Right lobe of liver (tissue), 4 donors: ENCODE measurements around the gene ZNF598.

Experiments used
- POLR2A ChIP-seq: fragments of 450-650 bp; IDR thresholded peaks from one replicate; pipeline ENCODE4 v1.6.1; 2017; ENCODE audit warnings: antibody characterized with exemption, mild to moderate bottlenecking
- TF ChIP-seq, protein P1 (sequence below), 4 donors: fragments of 200-600 bp in 3 of 4; fragments of 450-650 bp in 1 of 4; IDR thresholded peaks; one replicate each; pipeline versions ENCODE4 v1.5.1 to v1.8.0; 2016 to 2022; ENCODE audit warnings: antibody characterized with exemption in 4 of 4, mild to moderate bottlenecking in 2 of 4
- donor health status: DM: no; HTN: no; CAD: no.
- donor health status: DM: no; HTN: no; CAD: no.
- donor health status: DM: no; HTN: yes; CAD: no.

GRCh38 chr16:2032285-2033056, 22.9 kb upstream of the ZNF598 start:
- TF ChIP-seq, protein P1, sequence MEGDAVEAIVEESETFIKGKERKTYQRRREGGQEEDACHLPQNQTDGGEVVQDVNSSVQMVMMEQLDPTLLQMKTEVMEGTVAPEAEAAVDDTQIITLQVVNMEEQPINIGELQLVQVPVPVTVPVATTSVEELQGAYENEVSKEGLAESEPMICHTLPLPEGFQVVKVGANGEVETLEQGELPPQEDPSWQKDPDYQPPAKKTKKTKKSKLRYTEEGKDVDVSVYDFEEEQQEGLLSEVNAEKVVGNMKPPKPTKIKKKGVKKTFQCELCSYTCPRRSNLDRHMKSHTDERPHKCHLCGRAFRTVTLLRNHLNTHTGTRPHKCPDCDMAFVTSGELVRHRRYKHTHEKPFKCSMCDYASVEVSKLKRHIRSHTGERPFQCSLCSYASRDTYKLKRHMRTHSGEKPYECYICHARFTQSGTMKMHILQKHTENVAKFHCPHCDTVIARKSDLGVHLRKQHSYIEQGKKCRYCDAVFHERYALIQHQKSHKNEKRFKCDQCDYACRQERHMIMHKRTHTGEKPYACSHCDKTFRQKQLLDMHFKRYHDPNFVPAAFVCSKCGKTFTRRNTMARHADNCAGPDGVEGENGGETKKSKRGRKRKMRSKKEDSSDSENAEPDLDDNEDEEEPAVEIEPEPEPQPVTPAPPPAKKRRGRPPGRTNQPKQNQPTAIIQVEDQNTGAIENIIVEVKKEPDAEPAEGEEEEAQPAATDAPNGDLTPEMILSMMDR (IDR thresholded peaks at IDR 0.05): no peak
- TF ChIP-seq POLR2A: no peak
